ENCODE results near the gene VAC14. TPM values are rescaled to one million over a fixed set of nuclear protein-coding genes. Genes with fewer than 3 reads are reported as not detected.

Gene VAC14
- total and polyA plus RNA-seq, 8 donors = 14.9 to 90.6 (median 39.3) TPM

GRCh38 chr16:70663524-70664324 lies 137.2 kb downstream of the VAC14 start:
- Histone ChIP-seq H3K27me3 (no peaks in the 10 kb centered on the region), H3K9me3 (no peaks in the 10 kb centered on the region), H3K36me3 (peaks cover 35 to 68% (median 56%) of the 10 kb centered on the region in 4 donors), H3K27ac (peak overlapping the region in 1 of 5 donors; percentile 46), H3K4me3 (no peak overlapping the region), H3K4me1 (peaks cover 0 to 32% (median 20%) of the 10 kb centered on the region in 4 donors)
- intact Hi-C loops (cut with DNase I; ENCODE audit: low total_unique reads) = no loop called here
- no peak for DNase-seq
- WGBS, 5 donors = 94 to 97% (median 95%) methylated on average over 31 to 56 of the region's 56 CpGs
- TF ChIP-seq POLR2A (IDR thresholded peaks at IDR 0.05) (no peak), EP300 (IDR thresholded peaks at IDR 0.05) (no peak), CTCF (IDR thresholded peaks at IDR 0.05) (no peak), POLR2AphosphoS5 (IDR thresholded peaks at IDR 0.05) (no peak)

GRCh38 chr16:70662991-70663523 lies 137.9 kb downstream of the VAC14 start:
- peaks cover 30 to 61% (median 50%) of the 10 kb centered on the region in 4 donors for H3K36me3 ChIP-seq
- intact Hi-C loops (cut with DNase I; ENCODE audit: low total_unique reads) = no loop called here
- DNase-seq = no peak
- no peaks in the 10 kb centered on the region for H3K9me3 ChIP-seq
- WGBS, 5 donors = 74 to 92% (median 84%) methylated on average over 13 of the region's 13 CpGs
- no peaks in the 10 kb centered on the region for H3K27me3 ChIP-seq
- H3K27ac ChIP-seq = peak overlapping the region in 2 of 5 donors; percentile 38 to 46
- TF ChIP-seq POLR2A (IDR thresholded peaks at IDR 0.05) (no peak), POLR2AphosphoS5 (IDR thresholded peaks at IDR 0.05) (no peak), EP300 (IDR thresholded peaks at IDR 0.05) (no peak), CTCF (IDR thresholded peaks at IDR 0.05) (no peak)
- H3K4me1 ChIP-seq = peaks cover 0 to 32% (median 20%) of the 10 kb centered on the region in 4 donors
- no peak overlapping the region for H3K4me3 ChIP-seq

- TF ChIP-seq POLR2AphosphoS5 (IDR thresholded peaks at IDR 0.05) (no peak), CTCF (IDR thresholded peaks at IDR 0.05) (no peak), POLR2A (IDR thresholded peaks at IDR 0.05) (no peak), EP300 (IDR thresholded peaks at IDR 0.05) (no peak)
- intact Hi-C loops (cut with DNase I; ENCODE audit: low total_unique reads) = no loop called here
- peaks cover 1 to 33% (median 20%) of the 10 kb centered on the region in 4 donors for H3K4me1 ChIP-seq
- no peaks in the 10 kb centered on the region for H3K9me3 ChIP-seq
- 64 to 80% (median 73%) methylated on average over 19 to 21 of the region's 21 CpGs for WGBS, 5 donors
- peaks cover 30 to 51% (median 44%) of the 10 kb centered on the region in 4 donors for H3K36me3 ChIP-seq
- no peaks in the 10 kb centered on the region for H3K27me3 ChIP-seq
- H3K4me3 ChIP-seq = no peak overlapping the region
- peak overlapping the region in 2 of 5 donors; percentile 38 to 46 for H3K27ac ChIP-seq
- peak in 1 of 2 donors; percentile 60 for DNase-seq
These were observed 138.9 kb downstream of the VAC14 start for GRCh38 chr16:70661918-70662641.

GRCh38 chr16:70661534-70661917 lies 139.4 kb downstream of the VAC14 start:
- 69 to 80% (median 71%) methylated on average over 16 to 17 of the region's 17 CpGs for WGBS, 5 donors
- intact Hi-C loops (cut with DNase I; ENCODE audit: low total_unique reads) = no loop called here
- H3K36me3 ChIP-seq = peaks cover 30 to 46% (median 38%) of the 10 kb centered on the region in 4 donors
- peak in 1 of 2 donors; percentile 48 for DNase-seq
- no peaks in the 10 kb centered on the region for H3K27me3 ChIP-seq
- H3K4me3 ChIP-seq = no peak overlapping the region
- H3K9me3 ChIP-seq = no peaks in the 10 kb centered on the region
- peaks cover 7 to 37% (median 23%) of the 10 kb centered on the region in 4 donors for H3K4me1 ChIP-seq
- no peak for TF ChIP-seq POLR2A (IDR thresholded peaks at IDR 0.05)
- no peak for TF ChIP-seq CTCF (IDR thresholded peaks at IDR 0.05)
- no peak for TF ChIP-seq POLR2AphosphoS5 (IDR thresholded peaks at IDR 0.05)
- no peak for TF ChIP-seq EP300 (IDR thresholded peaks at IDR 0.05)
- H3K27ac ChIP-seq = peak overlapping the region in 1 of 5 donors; percentile 15

Data from stomach (tissue), 9 donors.